Parathyroid adenoma (tissue), 2 donors: ENCODE results near the gene PSME1.

Experiments used
- H2AFZ ChIP-seq: fragments of 300-600 bp; sonication (generic); one replicate; pipeline ENCODE4 v1.7.0; 2017; ENCODE audit warnings: antibody characterized with exemption, mild to moderate bottlenecking
- H3K27ac ChIP-seq: fragments of 300-600 bp; sonication (generic); one replicate; pipeline ENCODE4 v1.7.0; 2017
- H3K27me3 ChIP-seq: fragments of 300-600 bp; sonication (generic); one replicate; pipeline ENCODE4 v1.7.0; 2017; ENCODE audit warnings: low read length; ENCODE audit not compliant: control insufficient read depth, insufficient read depth
- H3K36me3 ChIP-seq: fragments of 300-600 bp; sonication (generic); one replicate; pipeline ENCODE4 v1.7.0; 2017; ENCODE audit warnings: low read length; ENCODE audit not compliant: control insufficient read depth, insufficient read depth
- H3K4me1 ChIP-seq: fragments of 300-600 bp; sonication (generic); one replicate; pipeline ENCODE4 v1.7.0; 2017; ENCODE audit warnings: control low read depth
- H3K4me2 ChIP-seq: fragments of 300-600 bp; sonication (generic); one replicate; pipeline ENCODE4 v1.7.0; 2017; ENCODE audit warnings: low read length
- H3K4me3 ChIP-seq: fragments of 300-600 bp; sonication (generic); one replicate; pipeline ENCODE4 v1.7.0; 2017; ENCODE audit warnings: low read depth, low read length
- H3K79me2 ChIP-seq: fragments of 300-600 bp; sonication (generic); one replicate; pipeline ENCODE4 v1.7.0; 2017; ENCODE audit warnings: control low read depth
- H3K9ac ChIP-seq: fragments of 300-600 bp; sonication (generic); one replicate; pipeline ENCODE4 v1.7.0; 2017; ENCODE audit warnings: mild to moderate bottlenecking
- H3K9me3 ChIP-seq: fragments of 300-600 bp; sonication (generic); one replicate; pipeline ENCODE4 v1.7.0; 2017; ENCODE audit warnings: low read length; ENCODE audit not compliant: control insufficient read depth
- TF ChIP-seq, protein P1 (sequence below): fragments of 300-600 bp; sonication (generic); IDR thresholded peaks from one replicate; pipeline ENCODE4 v1.7.0; 2017; ENCODE audit warnings: antibody characterized with exemption, mild to moderate bottlenecking
- donor health status: primary hyperparathyroidism.

Gene PSME1

DNA sequence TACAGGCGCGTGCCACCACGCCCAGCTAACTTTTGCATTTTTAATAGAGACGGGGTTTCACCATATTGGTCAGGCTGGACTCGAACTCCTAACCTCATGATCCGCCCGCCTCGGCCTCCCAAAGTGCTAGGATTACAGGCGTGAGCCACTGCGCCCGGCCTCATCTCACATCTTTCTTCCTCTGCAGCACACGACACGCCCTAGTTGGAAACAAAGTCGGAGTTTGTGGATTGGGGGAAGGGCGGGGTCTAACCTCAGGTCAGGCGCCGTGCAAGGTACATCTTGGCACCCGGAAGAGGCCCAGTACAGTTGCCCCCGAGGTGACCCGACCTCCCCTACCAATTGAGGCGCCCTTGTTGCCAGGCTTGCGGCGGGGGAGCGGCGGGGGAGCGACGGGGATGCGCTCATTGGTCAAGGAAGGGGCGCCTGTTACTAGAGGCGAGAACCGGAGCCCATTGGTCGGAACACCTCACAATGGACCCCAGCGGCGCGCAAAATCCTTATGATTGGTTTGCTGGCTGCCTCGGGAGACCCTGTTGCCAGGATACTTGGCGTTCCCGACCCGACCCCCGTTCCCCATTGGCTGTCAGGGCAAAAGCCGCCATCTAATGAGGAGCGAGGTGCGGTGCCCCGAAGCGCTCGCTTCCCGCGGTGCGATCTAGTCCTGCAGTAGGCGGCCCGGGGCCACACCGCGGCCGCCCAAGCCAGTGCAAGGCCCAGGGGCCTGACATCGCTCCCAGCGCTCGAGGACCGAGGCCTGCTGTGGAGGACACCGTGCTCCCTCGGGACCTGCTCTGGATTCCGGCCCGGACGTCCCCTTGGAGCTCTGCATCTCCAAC lies 35.6 kb downstream of the PSME1 start, which contains the start of gene REC8:
Gene REC8, plus strand, starts transcription at position 659 of the 839 bp plus-strand sequence. CDS start 473 bp downstream, outside the sequence.
- Histone ChIP-seq H3K79me2 (no peaks in the 10 kb centered on the region), H3K9me3 (no peaks in the 10 kb centered on the region), H3K36me3 (no peaks in the 10 kb centered on the region), H2AFZ (no peak within 1 kb of the TSS), H3K27ac (no peak within 1 kb of the TSS), H3K4me1 (no peaks in the 10 kb centered on the region), H3K4me2 (no peak within 1 kb of the TSS), H3K4me3 (no peak within 1 kb of the TSS), H3K27me3 (no peaks in the 10 kb centered on the region), H3K9ac (no peak within 1 kb of the TSS)
- TF ChIP-seq, protein P1, sequence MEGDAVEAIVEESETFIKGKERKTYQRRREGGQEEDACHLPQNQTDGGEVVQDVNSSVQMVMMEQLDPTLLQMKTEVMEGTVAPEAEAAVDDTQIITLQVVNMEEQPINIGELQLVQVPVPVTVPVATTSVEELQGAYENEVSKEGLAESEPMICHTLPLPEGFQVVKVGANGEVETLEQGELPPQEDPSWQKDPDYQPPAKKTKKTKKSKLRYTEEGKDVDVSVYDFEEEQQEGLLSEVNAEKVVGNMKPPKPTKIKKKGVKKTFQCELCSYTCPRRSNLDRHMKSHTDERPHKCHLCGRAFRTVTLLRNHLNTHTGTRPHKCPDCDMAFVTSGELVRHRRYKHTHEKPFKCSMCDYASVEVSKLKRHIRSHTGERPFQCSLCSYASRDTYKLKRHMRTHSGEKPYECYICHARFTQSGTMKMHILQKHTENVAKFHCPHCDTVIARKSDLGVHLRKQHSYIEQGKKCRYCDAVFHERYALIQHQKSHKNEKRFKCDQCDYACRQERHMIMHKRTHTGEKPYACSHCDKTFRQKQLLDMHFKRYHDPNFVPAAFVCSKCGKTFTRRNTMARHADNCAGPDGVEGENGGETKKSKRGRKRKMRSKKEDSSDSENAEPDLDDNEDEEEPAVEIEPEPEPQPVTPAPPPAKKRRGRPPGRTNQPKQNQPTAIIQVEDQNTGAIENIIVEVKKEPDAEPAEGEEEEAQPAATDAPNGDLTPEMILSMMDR, result no peak

DNA sequence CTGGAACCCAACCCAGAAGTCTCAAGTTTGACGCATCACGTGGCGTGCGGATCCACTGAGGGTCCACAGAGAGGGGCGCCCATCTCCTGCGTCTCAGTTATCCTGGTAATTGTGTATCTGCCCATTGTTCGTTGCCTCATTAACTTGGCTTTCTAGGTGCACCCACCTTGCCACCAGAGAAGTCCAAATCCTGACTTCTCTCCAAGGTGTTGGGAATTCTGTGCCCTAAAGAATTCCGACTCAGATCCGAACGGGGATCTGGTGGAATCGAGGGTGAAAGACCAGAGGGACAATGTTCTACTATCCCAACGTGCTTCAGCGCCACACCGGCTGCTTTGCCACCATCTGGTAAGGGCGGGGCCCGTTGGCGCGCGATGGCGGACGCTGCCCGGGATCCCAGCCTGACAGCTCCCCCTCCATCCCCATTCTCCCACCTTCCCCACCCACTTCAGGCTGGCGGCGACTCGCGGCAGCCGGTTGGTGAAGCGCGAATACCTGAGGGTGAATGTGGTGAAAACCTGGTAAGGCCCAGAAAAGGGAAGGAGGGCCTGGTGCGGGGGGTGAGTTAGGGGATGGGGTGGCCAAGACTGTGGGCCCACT lies 36.4 kb downstream of the PSME1 start:
- no peaks in the 10 kb centered on the region for H3K79me2 ChIP-seq
- H3K27me3 ChIP-seq, result no peaks in the 10 kb centered on the region
- H3K27ac ChIP-seq, result no peak overlapping the region
- H3K4me3 ChIP-seq, result no peak overlapping the region
- TF ChIP-seq, protein P1, result no peak
- no peaks in the 10 kb centered on the region for H3K9me3 ChIP-seq
- H2AFZ ChIP-seq, result no peak overlapping the region
- H3K36me3 ChIP-seq, result no peaks in the 10 kb centered on the region
- no peak overlapping the region for H3K9ac ChIP-seq
- H3K4me2 ChIP-seq, result no peak overlapping the region
- no peaks in the 10 kb centered on the region for H3K4me1 ChIP-seq

DNA sequence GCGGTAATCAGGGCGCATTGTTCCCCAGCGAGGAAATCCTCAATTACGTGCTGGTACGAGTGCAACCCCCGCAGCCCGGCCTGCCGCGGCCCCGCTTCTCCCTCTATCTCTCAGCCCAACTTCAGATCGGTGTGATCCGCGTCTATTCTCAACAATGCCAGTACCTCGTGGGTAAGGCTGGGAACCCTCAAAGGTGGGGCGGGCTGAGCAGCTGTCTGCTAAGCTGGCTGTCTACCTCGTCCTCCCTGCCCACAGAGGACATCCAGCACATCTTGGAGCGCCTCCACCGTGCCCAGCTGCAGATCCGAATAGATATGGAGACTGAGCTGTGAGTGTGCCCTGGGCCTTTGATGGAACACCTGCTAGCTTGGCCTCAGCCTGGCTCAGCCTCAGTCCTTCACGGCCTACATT lies 36.9 kb downstream of the PSME1 start:
- no peak overlapping the region for H3K4me3 ChIP-seq

DNA sequence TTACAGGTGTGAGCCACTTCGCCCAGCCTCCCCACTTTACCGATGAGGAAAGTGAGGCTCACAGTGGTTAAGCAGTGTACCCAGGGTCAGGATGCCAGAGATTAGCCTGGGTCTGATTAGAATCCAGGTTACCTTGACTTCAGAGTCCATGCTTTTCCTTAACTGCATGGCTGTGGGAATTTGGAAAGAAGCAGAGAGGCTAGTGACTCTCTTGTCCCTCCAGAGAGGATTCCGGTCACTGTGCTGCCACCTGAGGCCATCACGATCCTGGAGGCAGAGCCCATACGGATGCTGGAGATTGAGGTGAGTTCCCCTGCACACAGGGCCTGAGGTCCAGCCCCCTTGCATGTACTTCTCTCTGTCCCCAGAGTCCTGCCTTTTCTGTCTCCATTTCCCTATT lies 40.6 kb downstream of the PSME1 start:
- no peaks in the 10 kb centered on the region for H3K27me3 ChIP-seq
- H3K27ac ChIP-seq, result no peak overlapping the region
- H3K4me3 ChIP-seq, result no peak overlapping the region
- no peak overlapping the region for H2AFZ ChIP-seq
- no peak overlapping the region for H3K4me2 ChIP-seq
- no peaks in the 10 kb centered on the region for H3K79me2 ChIP-seq
- no peaks in the 10 kb centered on the region for H3K4me1 ChIP-seq
- no peak overlapping the region for H3K9ac ChIP-seq
- TF ChIP-seq, protein P1, result no peak
- H3K36me3 ChIP-seq, result no peaks in the 10 kb centered on the region
- no peaks in the 10 kb centered on the region for H3K9me3 ChIP-seq

More for the DNA sequence above, 36.9 kb downstream of the PSME1 start:
- no peaks in the 10 kb centered on the region for H3K36me3 ChIP-seq
- H3K79me2 ChIP-seq, result no peaks in the 10 kb centered on the region
- no peak overlapping the region for H3K27ac ChIP-seq
- H3K9me3 ChIP-seq, result no peaks in the 10 kb centered on the region
- H3K9ac ChIP-seq, result no peak overlapping the region
- no peaks in the 10 kb centered on the region for H3K27me3 ChIP-seq
- no peak overlapping the region for H3K4me2 ChIP-seq
- TF ChIP-seq, protein P1, result no peak
- H2AFZ ChIP-seq, result no peak overlapping the region
- no peaks in the 10 kb centered on the region for H3K4me1 ChIP-seq
